Measurements from ENCODE around the gene HOXA1.
A peak's percentile ranks its signal among the peaks of the same experiment; 100 is the strongest.

HOXA1 gene

GRCh38 chr7:27105301-27106031 is 9.7 kb upstream of the HOXA1 start:
- no peak for DNase-seq (ENCODE audit: low read depth in 2 of 2)

- DNase-seq (ENCODE audit: low read depth in 2 of 2) = no peak
These were observed 8.7 kb upstream of the HOXA1 start for GRCh38 chr7:27104341-27105058.

GRCh38 chr7:27103489-27104226 is 7.9 kb upstream of the HOXA1 start:
- DNase-seq (ENCODE audit: low read depth in 2 of 2) = no peak

GRCh38 chr7:27102581-27103442 is 7.0 kb upstream of the HOXA1 start, which contains the start of gene HOXA2:
Gene HOXA2 (minus strand): TSS chr7:27102683. CDS start chr7:27102500, 183 bp downstream.
- no peak for DNase-seq (ENCODE audit: low read depth in 2 of 2)

GRCh38 chr7:27101957-27102580 is 6.3 kb upstream of the HOXA1 start:
- DNase-seq (ENCODE audit: low read depth in 2 of 2) = no peak

- DNase-seq (ENCODE audit: low read depth in 2 of 2) = no peak
These were observed 5.6 kb upstream of the HOXA1 start for GRCh38 chr7:27101171-27101956.

- no peak for DNase-seq (ENCODE audit: low read depth in 2 of 2)
These were observed 4.9 kb upstream of the HOXA1 start for GRCh38 chr7:27100694-27101170.

- DNase-seq (ENCODE audit: low read depth in 2 of 2) = no peak
These were observed 3.9 kb upstream of the HOXA1 start for GRCh38 chr7:27099453-27100370.

- DNase-seq (ENCODE audit: low read depth in 2 of 2) = peak; percentile 21 to 25
These were observed 3.0 kb upstream of the HOXA1 start for GRCh38 chr7:27098578-27099451.

- DNase-seq (ENCODE audit: low read depth in 2 of 2) = no peak
These were observed 2.1 kb upstream of the HOXA1 start for GRCh38 chr7:27097686-27098577.

- no peak for DNase-seq (ENCODE audit: low read depth in 2 of 2)
These were observed 1.1 kb upstream of the HOXA1 start for GRCh38 chr7:27096768-27097514.

- no peak for DNase-seq (ENCODE audit: low read depth in 2 of 2)
These were observed 527 bp downstream of the HOXA1 start for GRCh38 chr7:27095050-27095896.

- DNase-seq (ENCODE audit: low read depth in 2 of 2) = no peak
These were observed 1.3 kb downstream of the HOXA1 start for GRCh38 chr7:27094304-27095049.

- DNase-seq (ENCODE audit: low read depth in 2 of 2) = no peak
These were observed 2.5 kb downstream of the HOXA1 start for GRCh38 chr7:27093184-27093895.
